Activated naive CD4-positive, alpha-beta T cell treated with anti-CD3 and anti-CD28 coated beads, Interleukin-2, amount 50 U/mL, for 24 hours (primary cell): ENCODE results near the gene PLD1.

Experiments
- H3K27ac Mint-ChIP-seq: one replicate; pipeline ENCODE4 v1.8.0; 2021; ENCODE audit warnings: mild to moderate bottlenecking, mixed read lengths
- H3K27me3 Mint-ChIP-seq: one replicate; pipeline ENCODE4 v1.8.0; 2021; ENCODE audit warnings: mixed read lengths
- H3K36me3 Mint-ChIP-seq: one replicate; pipeline ENCODE4 v1.8.0; 2021; ENCODE audit warnings: mixed read lengths
- H3K4me1 Mint-ChIP-seq: one replicate; pipeline ENCODE4 v1.8.0; 2021; ENCODE audit warnings: mixed read lengths
- H3K4me3 Mint-ChIP-seq: one replicate; pipeline ENCODE4 v1.8.0; 2021; ENCODE audit warnings: mild to moderate bottlenecking, mixed read lengths
- H3K9me3 Mint-ChIP-seq: one replicate; pipeline ENCODE4 v1.8.0; 2021; ENCODE audit warnings: mixed read lengths

Gene PLD1

GRCh38 chr3:171615281-171615680 lies 195.0 kb downstream of the PLD1 start:
- Mint-ChIP-seq H3K9me3 (no peaks in the 10 kb centered on the region), H3K4me3 (no peak overlapping the region), H3K36me3 (no peaks in the 10 kb centered on the region), H3K4me1 (no peaks in the 10 kb centered on the region), H3K27me3 (peaks cover 7% of the 10 kb centered on the region), H3K27ac (no peak overlapping the region)

- H3K4me1 Mint-ChIP-seq = no peaks in the 10 kb centered on the region
- H3K27me3 Mint-ChIP-seq = peaks cover 7% of the 10 kb centered on the region
- no peaks in the 10 kb centered on the region for H3K36me3 Mint-ChIP-seq
- no peaks in the 10 kb centered on the region for H3K9me3 Mint-ChIP-seq
- H3K27ac Mint-ChIP-seq = no peak overlapping the region
- H3K4me3 Mint-ChIP-seq = no peak overlapping the region
Measured at GRCh38 chr3:171614318-171614921, 195.9 kb downstream of the PLD1 start.

GRCh38 chr3:171607452-171607851 lies 202.8 kb downstream of the PLD1 start:
- Mint-ChIP-seq H3K9me3 (no peaks in the 10 kb centered on the region), H3K27me3 (peaks cover 1% of the 10 kb centered on the region), H3K36me3 (no peaks in the 10 kb centered on the region), H3K4me3 (no peak overlapping the region), H3K27ac (no peak overlapping the region), H3K4me1 (no peaks in the 10 kb centered on the region)

GRCh38 chr3:171606151-171606751 lies 204.0 kb downstream of the PLD1 start:
- H3K27me3 Mint-ChIP-seq = peaks cover 1% of the 10 kb centered on the region
- H3K4me1 Mint-ChIP-seq = no peaks in the 10 kb centered on the region
- H3K9me3 Mint-ChIP-seq = no peaks in the 10 kb centered on the region
- H3K36me3 Mint-ChIP-seq = no peaks in the 10 kb centered on the region
- no peak overlapping the region for H3K27ac Mint-ChIP-seq
- no peak overlapping the region for H3K4me3 Mint-ChIP-seq

GRCh38 chr3:171604370-171604769 lies 205.9 kb downstream of the PLD1 start:
- no peaks in the 10 kb centered on the region for H3K27me3 Mint-ChIP-seq
- H3K4me3 Mint-ChIP-seq = no peak overlapping the region
- no peaks in the 10 kb centered on the region for H3K36me3 Mint-ChIP-seq
- H3K27ac Mint-ChIP-seq = no peak overlapping the region
- no peaks in the 10 kb centered on the region for H3K4me1 Mint-ChIP-seq
- no peaks in the 10 kb centered on the region for H3K9me3 Mint-ChIP-seq

GRCh38 chr3:171602072-171602471 lies 208.2 kb downstream of the PLD1 start:
- Mint-ChIP-seq H3K4me1 (no peaks in the 10 kb centered on the region), H3K9me3 (no peaks in the 10 kb centered on the region), H3K36me3 (no peaks in the 10 kb centered on the region), H3K27ac (no peak overlapping the region), H3K27me3 (no peaks in the 10 kb centered on the region), H3K4me3 (no peak overlapping the region)

GRCh38 chr3:171600030-171600429 lies 210.3 kb downstream of the PLD1 start:
- Mint-ChIP-seq H3K4me3 (no peak overlapping the region), H3K36me3 (no peaks in the 10 kb centered on the region), H3K27ac (no peak overlapping the region), H3K4me1 (no peaks in the 10 kb centered on the region), H3K9me3 (no peaks in the 10 kb centered on the region), H3K27me3 (no peaks in the 10 kb centered on the region)

- Mint-ChIP-seq H3K36me3 (no peaks in the 10 kb centered on the region), H3K4me1 (no peaks in the 10 kb centered on the region), H3K4me3 (no peak overlapping the region), H3K9me3 (no peaks in the 10 kb centered on the region), H3K27me3 (no peaks in the 10 kb centered on the region), H3K27ac (no peak overlapping the region)
Measured at GRCh38 chr3:171598990-171599389, 211.3 kb downstream of the PLD1 start.

GRCh38 chr3:171592786-171593185 lies 217.5 kb downstream of the PLD1 start:
- H3K27ac Mint-ChIP-seq = no peak overlapping the region
- no peaks in the 10 kb centered on the region for H3K4me1 Mint-ChIP-seq
- H3K36me3 Mint-ChIP-seq = no peaks in the 10 kb centered on the region
- H3K4me3 Mint-ChIP-seq = no peak overlapping the region
- H3K9me3 Mint-ChIP-seq = no peaks in the 10 kb centered on the region
- no peaks in the 10 kb centered on the region for H3K27me3 Mint-ChIP-seq

- Mint-ChIP-seq H3K27me3 (no peaks in the 10 kb centered on the region), H3K27ac (no peak overlapping the region), H3K4me3 (no peak overlapping the region), H3K36me3 (no peaks in the 10 kb centered on the region), H3K4me1 (no peaks in the 10 kb centered on the region), H3K9me3 (no peaks in the 10 kb centered on the region)
Measured at GRCh38 chr3:171591070-171591469, 219.2 kb downstream of the PLD1 start.

GRCh38 chr3:171586274-171586673 lies 224.0 kb downstream of the PLD1 start:
- Mint-ChIP-seq H3K36me3 (no peaks in the 10 kb centered on the region), H3K9me3 (no peaks in the 10 kb centered on the region), H3K27ac (no peak overlapping the region), H3K27me3 (no peaks in the 10 kb centered on the region), H3K4me3 (no peak overlapping the region), H3K4me1 (no peaks in the 10 kb centered on the region)

GRCh38 chr3:171585039-171585438 lies 225.2 kb downstream of the PLD1 start:
- Mint-ChIP-seq H3K4me3 (no peak overlapping the region), H3K9me3 (no peaks in the 10 kb centered on the region), H3K4me1 (no peaks in the 10 kb centered on the region), H3K27me3 (no peaks in the 10 kb centered on the region), H3K27ac (no peak overlapping the region), H3K36me3 (no peaks in the 10 kb centered on the region)

GRCh38 chr3:171584100-171584499 lies 226.2 kb downstream of the PLD1 start:
- Mint-ChIP-seq H3K4me3 (no peak overlapping the region), H3K27ac (no peak overlapping the region), H3K9me3 (no peaks in the 10 kb centered on the region), H3K36me3 (no peaks in the 10 kb centered on the region), H3K27me3 (no peaks in the 10 kb centered on the region), H3K4me1 (no peaks in the 10 kb centered on the region)

- no peaks in the 10 kb centered on the region for H3K36me3 Mint-ChIP-seq
- no peak overlapping the region for H3K4me3 Mint-ChIP-seq
- H3K9me3 Mint-ChIP-seq = no peaks in the 10 kb centered on the region
- no peak overlapping the region for H3K27ac Mint-ChIP-seq
- H3K27me3 Mint-ChIP-seq = peaks cover 3% of the 10 kb centered on the region
- H3K4me1 Mint-ChIP-seq = no peaks in the 10 kb centered on the region
Measured at GRCh38 chr3:171574556-171575240, 235.6 kb downstream of the PLD1 start.

GRCh38 chr3:171569571-171570132 lies 240.6 kb downstream of the PLD1 start:
- H3K27ac Mint-ChIP-seq = no peak overlapping the region
- no peak overlapping the region for H3K4me3 Mint-ChIP-seq
- H3K27me3 Mint-ChIP-seq = no peaks in the 10 kb centered on the region

GRCh38 chr3:171568766-171569165 lies 241.5 kb downstream of the PLD1 start:
- Mint-ChIP-seq H3K27me3 (no peaks in the 10 kb centered on the region), H3K27ac (no peak overlapping the region), H3K4me3 (no peak overlapping the region)

More at GRCh38 chr3:171569571-171570132, 240.6 kb downstream of the PLD1 start:
- Mint-ChIP-seq H3K9me3 (no peaks in the 10 kb centered on the region), H3K36me3 (no peaks in the 10 kb centered on the region), H3K4me1 (peaks cover 4% of the 10 kb centered on the region)

More at GRCh38 chr3:171568766-171569165, 241.5 kb downstream of the PLD1 start:
- H3K9me3 Mint-ChIP-seq = no peaks in the 10 kb centered on the region
- H3K36me3 Mint-ChIP-seq = no peaks in the 10 kb centered on the region
- H3K4me1 Mint-ChIP-seq = peaks cover 4% of the 10 kb centered on the region
